ENCODE measurements around the gene NRXN3.

NRXN3 gene

DNA sequence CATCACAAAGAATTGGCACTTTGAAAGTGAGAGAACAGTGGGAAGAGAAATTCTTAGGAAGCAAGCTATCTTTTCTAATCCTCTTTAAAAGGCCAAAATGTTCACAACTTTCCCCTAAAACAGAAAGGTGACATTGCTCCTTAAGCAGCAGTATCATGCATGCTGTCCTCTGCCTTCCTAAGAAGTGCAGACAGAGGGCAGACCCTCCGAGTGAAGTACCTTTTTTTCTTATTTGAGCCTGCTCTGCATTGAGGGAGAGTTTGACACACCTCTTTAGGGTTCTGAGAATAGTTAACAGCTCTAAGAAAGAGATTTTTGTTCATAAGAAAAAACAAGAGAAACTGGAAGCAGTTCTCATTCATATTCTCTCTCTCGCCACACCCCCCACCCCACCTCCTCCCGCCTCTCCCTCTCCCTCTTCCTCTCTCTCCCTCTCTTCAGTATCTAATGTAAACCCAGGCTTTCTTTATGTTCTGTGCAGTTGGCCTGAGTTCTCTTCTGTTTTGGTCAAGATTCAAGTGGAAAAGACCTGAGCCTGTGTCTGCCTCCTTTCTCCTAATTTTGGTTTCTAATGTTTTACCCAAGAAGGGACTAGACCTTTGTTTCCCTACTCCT lies 1332.1 kb downstream of the NRXN3 start:
- no peak overlapping the region for H3K4me3 ChIP-seq (ENCODE audit: low read length)
- H3K27me3 ChIP-seq (ENCODE audit: insufficient read depth, low read length): no peaks in the 10 kb centered on the region
- peaks cover 8% of the 10 kb centered on the region for H3K4me1 ChIP-seq (ENCODE audit: insufficient read depth, low read length)
- H3K9me3 ChIP-seq (ENCODE audit: insufficient read depth, low read depth, low read length): no peaks in the 10 kb centered on the region
- H3K36me3 ChIP-seq (ENCODE audit: insufficient read depth, low read depth, low read length): no peaks in the 10 kb centered on the region
- no peak overlapping the region for H3K9ac ChIP-seq (ENCODE audit: low read depth, low read length)
- no peak overlapping the region for H3K27ac ChIP-seq (ENCODE audit: low read length)

DNA sequence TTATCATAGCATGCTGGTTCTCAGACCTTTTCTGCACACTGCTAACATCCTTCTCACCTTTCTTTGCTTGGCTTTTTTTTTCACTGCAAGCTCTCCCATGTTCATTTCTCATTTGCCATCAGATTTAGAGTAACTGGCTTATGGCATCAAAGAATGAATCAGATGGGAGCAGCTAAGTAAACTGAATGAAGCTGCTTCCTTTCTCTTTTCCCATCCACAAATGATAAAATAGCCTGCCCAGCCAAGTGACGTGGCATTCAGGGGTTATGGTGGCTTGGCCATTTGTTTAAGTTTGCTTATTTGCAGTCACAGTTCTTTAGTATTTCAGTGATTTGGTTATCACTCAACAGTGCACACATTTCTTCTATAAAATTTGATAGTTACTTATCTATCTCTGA lies 1332.6 kb downstream of the NRXN3 start:
- Histone ChIP-seq H3K27me3 (ENCODE audit: insufficient read depth, low read length) (no peaks in the 10 kb centered on the region), H3K4me1 (ENCODE audit: insufficient read depth, low read length) (peaks cover 8% of the 10 kb centered on the region), H3K9me3 (ENCODE audit: insufficient read depth, low read depth, low read length) (no peaks in the 10 kb centered on the region), H3K27ac (ENCODE audit: low read length) (no peak overlapping the region), H3K9ac (ENCODE audit: low read depth, low read length) (no peak overlapping the region), H3K36me3 (ENCODE audit: insufficient read depth, low read depth, low read length) (no peaks in the 10 kb centered on the region), H3K4me3 (ENCODE audit: low read length) (no peak overlapping the region)

- Histone ChIP-seq H3K27ac (ENCODE audit: low read length) (no peak overlapping the region), H3K9ac (ENCODE audit: low read depth, low read length) (no peak overlapping the region), H3K36me3 (ENCODE audit: insufficient read depth, low read depth, low read length) (no peaks in the 10 kb centered on the region), H3K4me3 (ENCODE audit: low read length) (no peak overlapping the region), H3K9me3 (ENCODE audit: insufficient read depth, low read depth, low read length) (no peaks in the 10 kb centered on the region), H3K27me3 (ENCODE audit: insufficient read depth, low read length) (no peaks in the 10 kb centered on the region), H3K4me1 (ENCODE audit: insufficient read depth, low read length) (0 out of 2 replicates have a peak, but pooled peaks cover 1% of the 10 kb centered on the region)
These were observed 1340.5 kb downstream of the NRXN3 start for GRCh38 chr14:79510659-79511058.

- Histone ChIP-seq H3K27ac (ENCODE audit: low read length) (no peak overlapping the region), H3K4me3 (ENCODE audit: low read length) (no peak overlapping the region), H3K36me3 (ENCODE audit: insufficient read depth, low read depth, low read length) (no peaks in the 10 kb centered on the region), H3K4me1 (ENCODE audit: insufficient read depth, low read length) (peaks cover 6% of the 10 kb centered on the region; the same call in 1 of the 2 replicates), H3K27me3 (ENCODE audit: insufficient read depth, low read length) (no peaks in the 10 kb centered on the region), H3K9ac (ENCODE audit: low read depth, low read length) (no peak overlapping the region), H3K9me3 (ENCODE audit: insufficient read depth, low read depth, low read length) (no peaks in the 10 kb centered on the region)
These were observed 1341.0 kb downstream of the NRXN3 start for GRCh38 chr14:79511146-79511545.

DNA sequence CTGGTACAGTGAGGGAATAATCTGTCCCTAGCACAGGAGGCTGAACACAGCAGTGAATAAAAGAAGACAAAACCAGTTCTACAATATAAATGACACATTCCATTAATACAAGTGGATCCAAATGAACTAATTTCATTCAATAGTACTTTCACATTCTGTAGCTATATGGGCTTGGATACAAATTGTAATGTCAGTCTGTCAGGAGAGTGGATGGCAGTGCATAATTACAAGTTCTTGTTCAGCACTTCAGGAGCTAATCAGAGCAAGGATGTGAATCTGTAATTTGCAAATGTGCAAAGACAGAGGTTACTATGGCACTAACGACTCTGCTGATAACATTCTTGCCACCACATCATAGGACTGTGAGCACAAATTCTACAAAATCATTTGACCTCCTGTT lies 1343.3 kb downstream of the NRXN3 start:
- Histone ChIP-seq H3K36me3 (ENCODE audit: insufficient read depth, low read depth, low read length) (no peaks in the 10 kb centered on the region), H3K27me3 (ENCODE audit: insufficient read depth, low read length) (no peaks in the 10 kb centered on the region), H3K4me1 (ENCODE audit: insufficient read depth, low read length) (peaks cover 7% of the 10 kb centered on the region; the same call in 1 of the 2 replicates), H3K9me3 (ENCODE audit: insufficient read depth, low read depth, low read length) (no peaks in the 10 kb centered on the region), H3K9ac (ENCODE audit: low read depth, low read length) (no peak overlapping the region), H3K27ac (ENCODE audit: low read length) (no peak overlapping the region), H3K4me3 (ENCODE audit: low read length) (no peak overlapping the region)

- Histone ChIP-seq H3K27ac (ENCODE audit: low read length) (no peak overlapping the region), H3K27me3 (ENCODE audit: insufficient read depth, low read length) (no peaks in the 10 kb centered on the region), H3K36me3 (ENCODE audit: insufficient read depth, low read depth, low read length) (no peaks in the 10 kb centered on the region), H3K9ac (ENCODE audit: low read depth, low read length) (no peak overlapping the region), H3K4me1 (ENCODE audit: insufficient read depth, low read length) (peaks cover 7% of the 10 kb centered on the region; the same call in 1 of the 2 replicates), H3K9me3 (ENCODE audit: insufficient read depth, low read depth, low read length) (no peaks in the 10 kb centered on the region), H3K4me3 (ENCODE audit: low read length) (no peak overlapping the region)
These were observed 1344.5 kb downstream of the NRXN3 start for GRCh38 chr14:79514700-79515099.

GRCh38 chr14:79515158-79515557 lies 1345.0 kb downstream of the NRXN3 start:
- H3K4me1 ChIP-seq (ENCODE audit: insufficient read depth, low read length): peaks cover 7% of the 10 kb centered on the region; the same call in 1 of the 2 replicates
- H3K9ac ChIP-seq (ENCODE audit: low read depth, low read length): no peak overlapping the region
- no peak overlapping the region for H3K4me3 ChIP-seq (ENCODE audit: low read length)
- H3K9me3 ChIP-seq (ENCODE audit: insufficient read depth, low read depth, low read length): no peaks in the 10 kb centered on the region
- no peaks in the 10 kb centered on the region for H3K36me3 ChIP-seq (ENCODE audit: insufficient read depth, low read depth, low read length)
- H3K27ac ChIP-seq (ENCODE audit: low read length): no peak overlapping the region
- H3K27me3 ChIP-seq (ENCODE audit: insufficient read depth, low read length): no peaks in the 10 kb centered on the region

GRCh38 chr14:79516009-79516408 lies 1345.8 kb downstream of the NRXN3 start:
- no peak overlapping the region for H3K27ac ChIP-seq (ENCODE audit: low read length)
- H3K4me3 ChIP-seq (ENCODE audit: low read length): no peak overlapping the region
- H3K9me3 ChIP-seq (ENCODE audit: insufficient read depth, low read depth, low read length): no peaks in the 10 kb centered on the region
- no peaks in the 10 kb centered on the region for H3K36me3 ChIP-seq (ENCODE audit: insufficient read depth, low read depth, low read length)
- H3K27me3 ChIP-seq (ENCODE audit: insufficient read depth, low read length): no peaks in the 10 kb centered on the region
- H3K4me1 ChIP-seq (ENCODE audit: insufficient read depth, low read length): peaks cover 7% of the 10 kb centered on the region; the same call in 1 of the 2 replicates
- no peak overlapping the region for H3K9ac ChIP-seq (ENCODE audit: low read depth, low read length)

DNA sequence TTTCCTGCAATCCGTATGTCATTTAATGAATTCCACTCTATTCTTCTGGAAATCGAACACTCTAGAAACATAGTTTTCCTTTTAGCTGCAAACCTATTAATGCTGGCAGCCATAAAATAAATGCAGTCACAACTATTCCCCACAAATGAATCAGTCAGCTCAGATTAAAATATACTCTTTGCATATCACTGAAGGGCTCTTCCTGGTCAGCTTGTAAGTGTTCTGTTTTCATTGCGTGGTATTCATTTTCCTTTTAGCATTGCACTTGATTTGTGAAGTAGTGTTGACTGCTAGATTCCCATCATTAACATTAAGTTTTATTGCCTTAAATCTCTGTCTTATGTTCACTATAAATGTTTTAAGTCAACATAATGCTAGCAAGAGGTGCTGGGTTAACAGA lies 1355.2 kb downstream of the NRXN3 start:
- Histone ChIP-seq H3K4me1 (ENCODE audit: insufficient read depth, low read length) (no peaks in the 10 kb centered on the region), H3K27me3 (ENCODE audit: insufficient read depth, low read length) (no peaks in the 10 kb centered on the region), H3K9ac (ENCODE audit: low read depth, low read length) (no peak overlapping the region), H3K27ac (ENCODE audit: low read length) (no peak overlapping the region), H3K9me3 (ENCODE audit: insufficient read depth, low read depth, low read length) (no peaks in the 10 kb centered on the region), H3K36me3 (ENCODE audit: insufficient read depth, low read depth, low read length) (no peaks in the 10 kb centered on the region), H3K4me3 (ENCODE audit: low read length) (no peak overlapping the region)

GRCh38 chr14:79528828-79529416 lies 1358.7 kb downstream of the NRXN3 start:
- peaks cover under 1% of the 10 kb centered on the region; the same call in 1 of the 2 replicates for H3K4me1 ChIP-seq (ENCODE audit: insufficient read depth, low read length)
- no peaks in the 10 kb centered on the region for H3K9me3 ChIP-seq (ENCODE audit: insufficient read depth, low read depth, low read length)
- H3K27me3 ChIP-seq (ENCODE audit: insufficient read depth, low read length): no peaks in the 10 kb centered on the region
- H3K36me3 ChIP-seq (ENCODE audit: insufficient read depth, low read depth, low read length): no peaks in the 10 kb centered on the region
- no peak overlapping the region for H3K4me3 ChIP-seq (ENCODE audit: low read length)
- no peak overlapping the region for H3K9ac ChIP-seq (ENCODE audit: low read depth, low read length)
- H3K27ac ChIP-seq (ENCODE audit: low read length): no peak overlapping the region

DNA sequence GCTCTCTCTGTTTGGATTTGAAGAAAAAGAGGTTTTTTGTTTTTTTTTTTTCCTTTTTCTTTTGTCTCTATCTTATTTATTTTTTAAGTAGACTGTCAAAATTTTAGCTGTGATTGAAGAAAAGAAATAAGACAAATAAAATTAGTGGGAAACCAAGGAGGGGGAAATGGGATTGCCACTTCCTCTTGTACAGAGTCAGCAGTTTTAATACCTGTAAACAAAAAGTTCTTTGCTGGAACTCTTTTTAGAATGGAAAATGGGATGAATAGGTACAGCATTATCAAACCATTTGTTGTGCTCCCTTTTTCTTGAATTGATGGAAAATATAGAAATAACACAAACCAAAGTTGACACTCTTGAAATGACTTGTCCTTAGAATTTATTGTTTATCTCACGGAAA lies 1360.4 kb downstream of the NRXN3 start:
- peaks cover 11% of the 10 kb centered on the region; the same call in 1 of the 2 replicates for H3K4me1 ChIP-seq (ENCODE audit: insufficient read depth, low read length)
- H3K4me3 ChIP-seq (ENCODE audit: low read length): no peak overlapping the region
- no peaks in the 10 kb centered on the region for H3K36me3 ChIP-seq (ENCODE audit: insufficient read depth, low read depth, low read length)
- H3K27me3 ChIP-seq (ENCODE audit: insufficient read depth, low read length): no peaks in the 10 kb centered on the region
- H3K9me3 ChIP-seq (ENCODE audit: insufficient read depth, low read depth, low read length): no peaks in the 10 kb centered on the region
- H3K27ac ChIP-seq (ENCODE audit: low read length): no peak overlapping the region
- H3K9ac ChIP-seq (ENCODE audit: low read depth, low read length): no peak overlapping the region

- no peaks in the 10 kb centered on the region for H3K27me3 ChIP-seq (ENCODE audit: insufficient read depth, low read length)
- no peak overlapping the region for H3K9ac ChIP-seq (ENCODE audit: low read depth, low read length)
- H3K4me1 ChIP-seq (ENCODE audit: insufficient read depth, low read length): peaks cover 11% of the 10 kb centered on the region; the same call in 1 of the 2 replicates
- H3K27ac ChIP-seq (ENCODE audit: low read length): no peak overlapping the region
- no peak overlapping the region for H3K4me3 ChIP-seq (ENCODE audit: low read length)
- no peaks in the 10 kb centered on the region for H3K36me3 ChIP-seq (ENCODE audit: insufficient read depth, low read depth, low read length)
- H3K9me3 ChIP-seq (ENCODE audit: insufficient read depth, low read depth, low read length): no peaks in the 10 kb centered on the region
These were observed 1364.7 kb downstream of the NRXN3 start for GRCh38 chr14:79534703-79535353.
